Mesothelial cell of epicardium (in vitro differentiated cells): ENCODE results near the gene KLF1. TPM values are rescaled to one million over a fixed set of nuclear protein-coding genes. Genes with fewer than 3 reads are reported as not detected.

Experiments
- DNase-seq, 2 experiments: peaks; one replicate each; pipeline ENCODE4 v3.0.0; 2021; ENCODE audit warnings: low spot score in 2 of 2; ENCODE audit not compliant: unreplicated experiment in 2 of 2
- H3K27ac Mint-ChIP-seq: 2 replicates; pipeline ENCODE4 v1.8.0; 2021; ENCODE audit warnings: mixed read lengths
- H3K27me3 Mint-ChIP-seq: 2 replicates; pipeline ENCODE4 v1.8.0; 2021; ENCODE audit warnings: low read depth, mixed read lengths
- H3K36me3 Mint-ChIP-seq: 2 replicates; pipeline ENCODE4 v1.8.0; 2021; ENCODE audit warnings: mixed read lengths
- H3K4me1 Mint-ChIP-seq: 2 replicates; pipeline ENCODE4 v1.8.0; 2021; ENCODE audit warnings: mixed read lengths
- H3K4me3 Mint-ChIP-seq: 2 replicates; pipeline ENCODE4 v1.8.0; 2021; ENCODE audit warnings: mild to moderate bottlenecking, moderate library complexity, mixed read lengths
- H3K9me3 Mint-ChIP-seq: 2 replicates; pipeline ENCODE4 v1.8.0; 2021; ENCODE audit warnings: mixed read lengths
- total RNA-seq: library from RNA; stranded (reverse); gene quantifications from 3 replicates; pipeline ENCODE4 v1.2.1, GENCODE V29; 2021
- TF ChIP-seq, protein P1 (sequence below): fragments of 200-600 bp; sonication (generic); IDR thresholded peaks from one replicate; pipeline ENCODE4 v1.5.0; 2021; ENCODE audit warnings: antibody characterized with exemption; ENCODE audit not compliant: unreplicated experiment

The KLF1 gene
- total RNA-seq = 0.13 TPM in 1 of 3 replicates, not detected in the others

DNA sequence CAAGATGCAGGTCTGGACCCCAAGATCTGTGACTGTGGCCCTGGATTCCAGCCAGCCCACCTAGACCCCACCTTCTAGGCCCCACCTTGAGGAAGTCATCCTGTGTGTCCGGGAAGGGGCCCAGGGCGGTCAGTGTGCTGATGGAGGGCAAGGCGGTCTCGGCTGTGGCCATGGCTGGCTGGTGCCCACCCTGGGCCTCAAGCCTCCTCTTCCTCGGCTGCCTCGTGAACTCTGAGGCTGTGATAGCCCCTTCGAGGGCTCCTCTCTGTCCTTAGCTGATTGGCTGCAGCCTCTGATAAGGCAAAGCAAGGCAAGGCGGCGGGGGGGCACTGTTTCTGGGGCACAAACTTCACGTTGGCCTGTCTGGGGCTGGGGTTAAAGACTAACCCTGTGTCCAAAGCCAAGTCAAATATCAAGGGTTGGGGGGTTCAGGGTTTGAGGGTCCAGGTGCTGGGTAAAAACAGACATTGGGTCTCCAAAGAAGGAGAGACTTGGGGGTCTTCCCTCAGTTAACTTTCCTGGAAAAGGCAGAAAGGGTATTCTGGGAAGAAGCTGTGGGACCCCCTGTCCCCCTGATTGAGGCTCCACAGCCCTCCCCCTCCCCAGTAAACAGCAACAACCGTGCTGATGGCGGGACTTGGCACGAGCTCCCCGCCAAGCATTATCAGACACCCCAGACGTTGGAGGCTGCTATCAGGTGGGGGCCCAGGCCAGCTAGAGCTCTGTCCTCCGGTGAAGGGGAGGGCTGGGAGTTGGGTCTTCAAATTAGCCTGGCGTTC, at the start of gene KLF1:
KLF1 (minus strand) TSS at position 233 of the 779 bp plus-strand sequence; CDS start at position 172, 61 bp downstream.
- no peak for DNase-seq
- H3K27me3 Mint-ChIP-seq = peaks cover 48% of the 10 kb centered on the region
- peaks cover 4% of the 10 kb centered on the region for H3K9me3 Mint-ChIP-seq
- H3K4me1 Mint-ChIP-seq = peaks cover 24% of the 10 kb centered on the region
- TF ChIP-seq, protein P1, sequence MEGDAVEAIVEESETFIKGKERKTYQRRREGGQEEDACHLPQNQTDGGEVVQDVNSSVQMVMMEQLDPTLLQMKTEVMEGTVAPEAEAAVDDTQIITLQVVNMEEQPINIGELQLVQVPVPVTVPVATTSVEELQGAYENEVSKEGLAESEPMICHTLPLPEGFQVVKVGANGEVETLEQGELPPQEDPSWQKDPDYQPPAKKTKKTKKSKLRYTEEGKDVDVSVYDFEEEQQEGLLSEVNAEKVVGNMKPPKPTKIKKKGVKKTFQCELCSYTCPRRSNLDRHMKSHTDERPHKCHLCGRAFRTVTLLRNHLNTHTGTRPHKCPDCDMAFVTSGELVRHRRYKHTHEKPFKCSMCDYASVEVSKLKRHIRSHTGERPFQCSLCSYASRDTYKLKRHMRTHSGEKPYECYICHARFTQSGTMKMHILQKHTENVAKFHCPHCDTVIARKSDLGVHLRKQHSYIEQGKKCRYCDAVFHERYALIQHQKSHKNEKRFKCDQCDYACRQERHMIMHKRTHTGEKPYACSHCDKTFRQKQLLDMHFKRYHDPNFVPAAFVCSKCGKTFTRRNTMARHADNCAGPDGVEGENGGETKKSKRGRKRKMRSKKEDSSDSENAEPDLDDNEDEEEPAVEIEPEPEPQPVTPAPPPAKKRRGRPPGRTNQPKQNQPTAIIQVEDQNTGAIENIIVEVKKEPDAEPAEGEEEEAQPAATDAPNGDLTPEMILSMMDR = no peak
- H3K36me3 Mint-ChIP-seq = peaks cover 2% of the 10 kb centered on the region
- H3K27ac Mint-ChIP-seq = no peak within 1 kb of the TSS
- peak within 1 kb of the TSS; percentile 50 for H3K4me3 Mint-ChIP-seq

DNA sequence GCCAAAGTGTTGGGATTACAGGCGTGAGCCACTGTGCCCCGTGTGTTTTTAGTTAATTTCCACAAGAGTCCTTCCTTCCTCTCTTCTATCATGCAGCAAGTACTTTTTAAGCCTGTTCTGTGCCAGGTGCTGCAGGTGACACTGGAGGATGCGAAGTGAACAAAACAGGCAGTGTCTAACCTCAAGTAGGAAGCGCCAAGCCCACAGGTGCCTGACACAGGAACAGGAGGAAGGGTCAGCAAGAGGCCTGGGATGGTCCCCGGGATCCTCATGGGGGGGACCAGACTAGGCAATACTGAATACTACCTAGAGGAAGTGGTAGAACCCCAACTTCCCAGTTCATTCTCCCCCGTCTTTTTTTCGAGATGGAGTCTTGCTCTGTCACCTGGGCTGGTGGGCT, 49.6 kb upstream of the KLF1 start:
- peaks cover 44% of the 10 kb centered on the region for H3K4me1 Mint-ChIP-seq
- H3K9me3 Mint-ChIP-seq = no peaks in the 10 kb centered on the region
- H3K4me3 Mint-ChIP-seq = peak overlapping the region; percentile 4
- no peak overlapping the region for H3K27ac Mint-ChIP-seq
- no peaks in the 10 kb centered on the region for H3K27me3 Mint-ChIP-seq
- no peak for DNase-seq
- peaks cover 18% of the 10 kb centered on the region for H3K36me3 Mint-ChIP-seq
- TF ChIP-seq, protein P1 = no peak

DNA sequence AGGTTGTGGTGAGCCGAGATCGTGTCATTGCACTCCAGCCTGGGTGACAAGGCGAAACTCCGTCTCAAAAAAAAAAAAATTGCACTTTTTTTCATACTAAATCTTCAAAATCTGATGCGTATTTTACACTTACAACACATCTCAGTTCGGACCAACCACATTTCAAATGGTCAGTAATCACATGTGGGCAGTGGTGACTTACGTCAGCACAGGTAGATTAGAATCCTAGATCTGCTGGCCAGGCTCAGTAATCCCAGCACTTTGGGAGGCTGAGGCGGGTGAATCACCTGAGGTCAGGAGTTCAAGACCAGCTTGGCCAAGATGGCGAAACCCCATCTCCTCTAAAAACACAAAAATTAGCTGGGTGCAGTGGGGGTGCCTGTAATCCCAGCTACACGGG, 48.1 kb upstream of the KLF1 start:
- Mint-ChIP-seq H3K4me1 (peaks cover 34% of the 10 kb centered on the region), H3K4me3 (peak overlapping the region; percentile 34), H3K27ac (no peak overlapping the region), H3K36me3 (peaks cover 8% of the 10 kb centered on the region), H3K9me3 (no peaks in the 10 kb centered on the region), H3K27me3 (no peaks in the 10 kb centered on the region)
- TF ChIP-seq, protein P1 = no peak
- DNase-seq = no peak

DNA sequence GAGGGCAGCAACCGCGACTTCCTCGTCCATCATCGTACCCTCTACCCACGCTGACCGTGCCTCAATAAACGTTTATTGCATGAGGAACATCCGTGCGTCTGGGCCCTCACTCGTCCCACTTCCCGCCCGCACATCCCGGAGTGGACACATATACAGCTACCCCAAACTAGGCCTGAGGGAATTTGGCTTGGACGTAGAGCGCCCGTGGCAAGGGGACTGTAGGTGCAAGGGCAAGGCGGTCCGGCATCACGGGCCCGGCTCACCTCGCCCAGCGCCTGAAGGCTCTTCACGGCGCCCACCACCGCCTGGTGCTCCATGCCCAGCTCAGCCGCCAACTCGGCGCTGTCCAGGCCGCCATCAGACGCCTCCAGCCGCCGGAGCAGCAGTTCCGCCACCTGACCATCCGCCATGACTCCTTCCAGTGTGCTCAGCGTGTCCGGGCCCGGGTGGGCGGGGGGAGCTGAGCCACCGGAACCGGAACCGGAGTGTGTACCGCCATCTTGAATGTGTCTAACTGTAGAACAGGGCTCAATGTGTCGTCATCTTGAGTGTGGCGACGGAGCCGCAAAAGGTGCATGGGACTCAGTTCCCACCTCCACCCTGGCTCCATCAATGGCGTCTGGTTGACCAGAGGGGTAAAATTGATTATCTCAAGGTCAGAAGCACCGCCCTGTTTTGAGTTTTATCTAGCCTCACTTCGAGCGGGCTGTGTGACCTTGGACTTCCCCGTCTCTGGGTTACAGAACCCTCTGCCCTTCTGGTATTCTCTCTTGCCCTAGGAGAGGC, 46.5 kb upstream of the KLF1 start, which contains the start of gene FARSA:
FARSA (minus strand) TSS at position 425 of the 786 bp plus-strand sequence; CDS start at position 410, 15 bp downstream.
- peak; percentile 73 to 80 for DNase-seq
- H3K4me1 Mint-ChIP-seq = peaks cover 23% of the 10 kb centered on the region
- H3K9me3 Mint-ChIP-seq = no peaks in the 10 kb centered on the region

DNA sequence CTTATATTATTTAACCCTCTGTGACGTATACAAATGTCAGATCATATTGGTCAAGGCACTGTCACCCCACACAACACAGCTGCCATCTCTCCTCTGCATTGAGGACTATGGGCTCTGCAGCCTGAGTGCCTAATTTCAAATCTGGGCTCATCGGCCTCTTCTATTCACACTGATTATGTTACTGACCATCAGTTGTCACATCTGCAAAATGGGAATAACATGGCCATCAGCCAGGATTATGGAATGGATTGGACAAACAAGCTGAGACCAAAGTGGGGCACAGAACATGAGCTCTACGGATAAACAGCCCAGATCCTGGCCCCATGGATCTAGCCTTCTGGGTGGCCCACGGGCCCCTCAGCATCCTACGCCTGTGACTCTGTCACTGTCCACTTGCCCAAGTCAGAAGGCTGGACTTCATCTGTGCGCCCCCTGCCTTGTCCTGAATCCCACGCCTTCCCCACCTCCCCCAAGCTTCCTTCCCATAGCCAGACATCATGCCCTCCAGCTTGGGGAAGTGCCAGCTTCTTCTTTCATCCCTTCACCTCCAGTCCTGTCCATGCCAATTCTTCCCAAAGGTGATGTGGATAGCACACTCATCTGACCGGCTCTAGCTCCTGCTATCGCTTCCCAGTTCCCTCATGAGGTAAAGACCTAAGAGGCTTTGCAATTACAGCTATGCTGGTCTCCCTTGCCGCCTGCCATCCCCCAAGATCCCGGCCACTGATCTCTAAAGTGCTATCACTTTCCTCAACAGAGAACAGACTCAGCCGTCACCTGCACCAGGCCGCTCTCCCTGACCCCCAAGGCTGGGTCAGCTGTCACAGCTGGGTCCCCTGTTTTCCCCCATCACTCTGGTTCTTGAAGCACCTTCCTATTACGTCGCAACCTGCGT, 45.6 kb upstream of the KLF1 start:
- Mint-ChIP-seq H3K27ac (peak overlapping the region; percentile 84), H3K4me3 (peak overlapping the region; percentile 89), H3K4me1 (peaks cover 20% of the 10 kb centered on the region), H3K27me3 (no peaks in the 10 kb centered on the region), H3K9me3 (no peaks in the 10 kb centered on the region), H3K36me3 (peaks cover 10% of the 10 kb centered on the region)
- TF ChIP-seq, protein P1 = no peak
- no peak for DNase-seq

More for the DNA sequence above, 46.5 kb upstream of the KLF1 start, which contains the start of gene FARSA:
- TF ChIP-seq, protein P1 = no peak
- H3K27me3 Mint-ChIP-seq = no peaks in the 10 kb centered on the region
- peak within 1 kb of the TSS; percentile 89 for H3K4me3 Mint-ChIP-seq
- H3K27ac Mint-ChIP-seq = peak within 1 kb of the TSS; percentile 84
- H3K36me3 Mint-ChIP-seq = peaks cover 5% of the 10 kb centered on the region
